ENCODE data around the gene PLXNA3. TPM values are rescaled to one million over a fixed set of nuclear protein-coding genes. Genes with fewer than 3 reads are reported as not detected.

PLXNA3 gene
- total and polyA plus RNA-seq, 2 experiments from 2014 or later = 2.7 to 5.4 TPM

DNA sequence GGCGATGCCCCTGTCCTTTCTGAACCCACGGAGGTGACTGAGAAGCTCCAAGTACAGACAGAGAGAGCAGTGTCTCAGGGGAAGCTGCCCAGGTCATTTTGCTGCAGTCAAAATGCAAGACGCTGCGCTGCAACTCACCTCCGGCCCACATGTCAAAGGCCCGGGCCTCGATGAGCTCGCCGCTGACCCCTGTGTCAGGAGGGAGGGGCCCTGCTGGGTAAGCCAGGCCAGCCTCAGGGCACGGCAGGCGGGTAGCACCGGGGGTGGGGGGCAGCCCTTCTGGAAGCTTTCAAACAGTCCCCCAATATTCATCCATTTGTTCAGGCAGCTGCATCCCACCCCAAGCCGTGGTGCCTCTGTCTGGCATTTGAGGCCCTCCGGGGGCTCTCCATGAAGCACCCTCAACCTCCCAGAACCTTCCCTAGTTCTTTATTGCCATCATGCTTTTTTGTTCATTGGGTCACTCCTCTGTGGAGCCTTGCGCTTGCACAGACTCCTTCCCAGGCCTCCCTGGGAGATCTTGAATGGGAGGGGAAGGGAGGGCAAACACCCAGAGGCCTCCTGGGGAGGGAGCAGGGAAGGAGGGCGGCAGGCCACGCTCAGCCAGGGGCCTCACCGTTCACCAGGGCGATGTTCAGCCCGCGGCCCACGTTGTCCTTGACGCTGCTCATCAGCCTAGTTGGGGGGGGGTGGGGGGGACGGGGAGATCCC lies 49.7 kb downstream of the PLXNA3 start:
- H3K27me3 Mint-ChIP-seq (ENCODE audit: insufficient read depth, low read depth, poor library complexity) = no peaks in the 10 kb centered on the region
- no peak overlapping the region for H3K4me3 ChIP-seq
- H3K4me1 Mint-ChIP-seq = no peaks in the 10 kb centered on the region
- no peaks in the 10 kb centered on the region for H3K79me2 ChIP-seq (replicated peaks; ENCODE audit: insufficient read depth)
- no peaks in the 10 kb centered on the region for H3F3A ChIP-seq (replicated peaks; ENCODE audit: low read depth)
- H4K20me1 ChIP-seq (replicated peaks; ENCODE audit: insufficient read depth) = no peaks in the 10 kb centered on the region
- H3K4me1 ChIP-seq (ENCODE audit: insufficient read depth) = no peaks in the 10 kb centered on the region
- no peak overlapping the region for H3K4me2 ChIP-seq
- H2AFZ ChIP-seq = no peak overlapping the region
- no peak overlapping the region for H3K4me3 Mint-ChIP-seq
- no peak for ATAC-seq
- H3K9me3 Mint-ChIP-seq = no peaks in the 10 kb centered on the region
- TF ChIP-seq, protein P1, sequence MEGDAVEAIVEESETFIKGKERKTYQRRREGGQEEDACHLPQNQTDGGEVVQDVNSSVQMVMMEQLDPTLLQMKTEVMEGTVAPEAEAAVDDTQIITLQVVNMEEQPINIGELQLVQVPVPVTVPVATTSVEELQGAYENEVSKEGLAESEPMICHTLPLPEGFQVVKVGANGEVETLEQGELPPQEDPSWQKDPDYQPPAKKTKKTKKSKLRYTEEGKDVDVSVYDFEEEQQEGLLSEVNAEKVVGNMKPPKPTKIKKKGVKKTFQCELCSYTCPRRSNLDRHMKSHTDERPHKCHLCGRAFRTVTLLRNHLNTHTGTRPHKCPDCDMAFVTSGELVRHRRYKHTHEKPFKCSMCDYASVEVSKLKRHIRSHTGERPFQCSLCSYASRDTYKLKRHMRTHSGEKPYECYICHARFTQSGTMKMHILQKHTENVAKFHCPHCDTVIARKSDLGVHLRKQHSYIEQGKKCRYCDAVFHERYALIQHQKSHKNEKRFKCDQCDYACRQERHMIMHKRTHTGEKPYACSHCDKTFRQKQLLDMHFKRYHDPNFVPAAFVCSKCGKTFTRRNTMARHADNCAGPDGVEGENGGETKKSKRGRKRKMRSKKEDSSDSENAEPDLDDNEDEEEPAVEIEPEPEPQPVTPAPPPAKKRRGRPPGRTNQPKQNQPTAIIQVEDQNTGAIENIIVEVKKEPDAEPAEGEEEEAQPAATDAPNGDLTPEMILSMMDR (conservative IDR thresholded peaks at IDR 0.05; ENCODE audit: low read depth in 2 of 2) = no peak
- TF ChIP-seq ZNF462 (CRISPR knock-in tag; IDR thresholded peaks at IDR 0.05) (no peak), CREB1 (CRISPR knock-in tag; IDR thresholded peaks at IDR 0.05; ENCODE audit: low read depth) (no peak), STAT1 (IDR thresholded peaks at IDR 0.05; ENCODE audit: unreplicated experiment) (no peak), EZH2 (IDR thresholded peaks at IDR 0.05; ENCODE audit: low read depth, unreplicated experiment) (no peak), NANOG (IDR thresholded peaks at IDR 0.05; ENCODE audit: borderline replicate concordance) (no peak), POLR2AphosphoS5 (IDR thresholded peaks at IDR 0.05; ENCODE audit: low read depth) (no peak), ZNF114 (CRISPR knock-in tag; IDR thresholded peaks at IDR 0.05) (no peak)
- TF ChIP-seq, protein P2, sequence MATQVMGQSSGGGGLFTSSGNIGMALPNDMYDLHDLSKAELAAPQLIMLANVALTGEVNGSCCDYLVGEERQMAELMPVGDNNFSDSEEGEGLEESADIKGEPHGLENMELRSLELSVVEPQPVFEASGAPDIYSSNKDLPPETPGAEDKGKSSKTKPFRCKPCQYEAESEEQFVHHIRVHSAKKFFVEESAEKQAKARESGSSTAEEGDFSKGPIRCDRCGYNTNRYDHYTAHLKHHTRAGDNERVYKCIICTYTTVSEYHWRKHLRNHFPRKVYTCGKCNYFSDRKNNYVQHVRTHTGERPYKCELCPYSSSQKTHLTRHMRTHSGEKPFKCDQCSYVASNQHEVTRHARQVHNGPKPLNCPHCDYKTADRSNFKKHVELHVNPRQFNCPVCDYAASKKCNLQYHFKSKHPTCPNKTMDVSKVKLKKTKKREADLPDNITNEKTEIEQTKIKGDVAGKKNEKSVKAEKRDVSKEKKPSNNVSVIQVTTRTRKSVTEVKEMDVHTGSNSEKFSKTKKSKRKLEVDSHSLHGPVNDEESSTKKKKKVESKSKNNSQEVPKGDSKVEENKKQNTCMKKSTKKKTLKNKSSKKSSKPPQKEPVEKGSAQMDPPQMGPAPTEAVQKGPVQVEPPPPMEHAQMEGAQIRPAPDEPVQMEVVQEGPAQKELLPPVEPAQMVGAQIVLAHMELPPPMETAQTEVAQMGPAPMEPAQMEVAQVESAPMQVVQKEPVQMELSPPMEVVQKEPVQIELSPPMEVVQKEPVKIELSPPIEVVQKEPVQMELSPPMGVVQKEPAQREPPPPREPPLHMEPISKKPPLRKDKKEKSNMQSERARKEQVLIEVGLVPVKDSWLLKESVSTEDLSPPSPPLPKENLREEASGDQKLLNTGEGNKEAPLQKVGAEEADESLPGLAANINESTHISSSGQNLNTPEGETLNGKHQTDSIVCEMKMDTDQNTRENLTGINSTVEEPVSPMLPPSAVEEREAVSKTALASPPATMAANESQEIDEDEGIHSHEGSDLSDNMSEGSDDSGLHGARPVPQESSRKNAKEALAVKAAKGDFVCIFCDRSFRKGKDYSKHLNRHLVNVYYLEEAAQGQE (IDR thresholded peaks at IDR 0.05; ENCODE audit: unreplicated experiment) = no peak
- peaks cover 13% of the 10 kb centered on the region; the same call in 2 of the 3 replicates for H3K36me3 Mint-ChIP-seq (ENCODE audit: low read depth)
- no peaks in the 10 kb centered on the region for H3K36me3 ChIP-seq (ENCODE audit: insufficient read depth)
- no peaks in the 10 kb centered on the region for H3K27me3 ChIP-seq (ENCODE audit: insufficient read depth)
- H3K9me2 ChIP-seq (ENCODE audit: insufficient read depth) = no peaks in the 10 kb centered on the region
- H3K27ac Mint-ChIP-seq = no peak overlapping the region
- no peak for DNase-seq (ENCODE audit: low spot score)
- H3K27ac ChIP-seq (ENCODE audit: low read depth) = no peak overlapping the region

Data from GM23338 (cell line).